Peyer's patch (tissue), 4 donors: ENCODE data around the gene YDJC. TPM values are rescaled to one million over a fixed set of nuclear protein-coding genes. Genes with fewer than 3 reads are reported as not detected.

Experiments used
- DNase-seq, 3 donors: peaks; one replicate each; pipeline ENCODE4 v3.0.0-alpha.2; 2017 to 2019
- H3K27ac ChIP-seq, 4 donors: fragments of 200-600 bp; sonication (generic); one replicate each; pipeline ENCODE4 v1.5.1; 2016 to 2019
- H3K27me3 ChIP-seq, 2 donors: fragments of 200-600 bp; sonication (generic); one replicate each; pipeline ENCODE4 v1.5.1; 2019
- H3K36me3 ChIP-seq, 3 donors: fragments of 200-600 bp; sonication (generic); one replicate each; pipeline ENCODE4 v1.5.1; 2016 to 2019
- H3K4me1 ChIP-seq, 4 donors: fragments of 200-600 bp; sonication (generic); one replicate each; pipeline ENCODE4 v1.5.1; 2016 to 2019
- H3K4me3 ChIP-seq, 4 donors: fragments of 200-600 bp; sonication (generic); 1 replicate in 3 of 4; 2 replicates in 1 of 4; pipeline ENCODE4 v1.5.1; 2016 to 2019; ENCODE audit warnings: mild to moderate bottlenecking in 1 of 4
- H3K9me3 ChIP-seq, 4 donors: fragments of 200-600 bp; sonication (generic); one replicate each; pipeline ENCODE4 v1.5.1; 2016 to 2019; ENCODE audit warnings: mild to moderate bottlenecking in 1 of 4
- CTCF ChIP-seq, 6 experiments: fragments of 450-650 bp in 4 of 6; fragments of 200-600 bp in 2 of 6; sonication (generic) in 1 of 6; IDR thresholded peaks; one replicate each; pipeline ENCODE4 v1.5.1; 2017 to 2019; ENCODE audit warnings: antibody characterized with exemption in 6 of 6, mild to moderate bottlenecking in 3 of 6, moderate library complexity in 1 of 6
- POLR2A ChIP-seq, 2 donors: fragments of 450-650 bp; IDR thresholded peaks; one replicate each; pipeline ENCODE4 v1.5.1; 2017; ENCODE audit warnings: antibody characterized with exemption in 2 of 2, mild to moderate bottlenecking in 2 of 2, moderate library complexity in 2 of 2
- total RNA-seq, 4 donors: library from RNA; depleted of rRNA; stranded (reverse); fragments of >200 nt; gene quantifications; one replicate each; pipeline ENCODE4 v1.1.0, GENCODE V29; 2016

The YDJC gene
- total RNA-seq, 4 donors from 2014 or later: 36.3 to 54.2 (median 38.8) TPM

GRCh38 chr22:21632237-21632895, 2.5 kb upstream of the YDJC start, which contains the start of gene CCDC116:
Gene CCDC116 (plus strand): TSS chr22:21632760. CDS start chr22:21633182, 422 bp downstream.
- H3K27ac ChIP-seq: no peak within 1 kb of the TSS

GRCh38 chr22:21631025-21631424, 1.2 kb upstream of the YDJC start:
- Histone ChIP-seq H3K36me3 (peaks cover 0 to 14% (median 0%) of the 10 kb centered on the region in 3 donors), H3K27me3 (no peaks in the 10 kb centered on the region), H3K27ac (no peak overlapping the region), H3K4me1 (peaks cover 0 to 12% (median 10%) of the 10 kb centered on the region in 4 donors), H3K4me3 (no peak overlapping the region), H3K9me3 (no peaks in the 10 kb centered on the region)
- no peak for TF ChIP-seq CTCF (IDR thresholded peaks at IDR 0.05)
- TF ChIP-seq POLR2A (IDR thresholded peaks at IDR 0.05): no peak
- no peak for DNase-seq

More at GRCh38 chr22:21632237-21632895, 2.5 kb upstream of the YDJC start, which contains the start of gene CCDC116:
- Histone ChIP-seq H3K36me3 (peaks cover 0 to 9% (median 0%) of the 10 kb centered on the region in 3 donors), H3K9me3 (no peaks in the 10 kb centered on the region), H3K4me3 (no peak within 1 kb of the TSS), H3K4me1 (peaks cover 0 to 12% (median 10%) of the 10 kb centered on the region in 4 donors), H3K27me3 (no peaks in the 10 kb centered on the region)
- peak in 2 of 3 donors; percentile 48 to 72 for DNase-seq
- TF ChIP-seq POLR2A (IDR thresholded peaks at IDR 0.05) (no peak), CTCF (IDR thresholded peaks at IDR 0.05) (no peak)

GRCh38 chr22:21628386-21629254, 1.2 kb downstream of the YDJC start:
- H3K9me3 ChIP-seq: no peaks in the 10 kb centered on the region
- H3K36me3 ChIP-seq: peaks cover 0 to 16% (median 0%) of the 10 kb centered on the region in 3 donors
- TF ChIP-seq CTCF (IDR thresholded peaks at IDR 0.05): no peak
- no peak for TF ChIP-seq POLR2A (IDR thresholded peaks at IDR 0.05)
- H3K4me1 ChIP-seq: peaks cover 0 to 16% (median 10%) of the 10 kb centered on the region in 4 donors
- H3K27me3 ChIP-seq: no peaks in the 10 kb centered on the region
- DNase-seq: peak in 2 of 3 donors; percentile 27 to 55
- H3K27ac ChIP-seq: peak overlapping the region; percentile 78 to 97 (median 88)
- H3K4me3 ChIP-seq: peak overlapping the region; percentile 84 to 98 (median 90)

GRCh38 chr22:21626735-21627469, 2.9 kb downstream of the YDJC start:
- Histone ChIP-seq H3K9me3 (no peaks in the 10 kb centered on the region), H3K36me3 (peaks cover 0 to 33% (median 0%) of the 10 kb centered on the region in 3 donors), H3K4me1 (peaks cover 0 to 16% (median 10%) of the 10 kb centered on the region in 4 donors), H3K27ac (no peak overlapping the region), H3K27me3 (no peaks in the 10 kb centered on the region), H3K4me3 (no peak overlapping the region)
- TF ChIP-seq CTCF (IDR thresholded peaks at IDR 0.05) (no peak), POLR2A (IDR thresholded peaks at IDR 0.05) (no peak)
- DNase-seq: no peak

- TF ChIP-seq CTCF (IDR thresholded peaks at IDR 0.05): no peak
- TF ChIP-seq POLR2A (IDR thresholded peaks at IDR 0.05): no peak
- Histone ChIP-seq H3K27me3 (no peaks in the 10 kb centered on the region), H3K36me3 (peaks cover 0 to 36% (median 0%) of the 10 kb centered on the region in 3 donors), H3K9me3 (no peaks in the 10 kb centered on the region), H3K4me3 (no peak overlapping the region), H3K4me1 (peaks cover 0 to 16% (median 10%) of the 10 kb centered on the region in 4 donors), H3K27ac (no peak overlapping the region)
- no peak for DNase-seq
Measured at GRCh38 chr22:21626073-21626734, 3.6 kb downstream of the YDJC start.
